ENCODE data around the gene MUC6. TPM values are rescaled to one million over a fixed set of nuclear protein-coding genes. Genes with fewer than 3 reads are reported as not detected.

MUC6 gene
- total and polyA plus RNA-seq, 2 of the 8 experiments (the other 6 are each of a cell fraction or from before 2014, with no cell fraction given), result not detected

DNA sequence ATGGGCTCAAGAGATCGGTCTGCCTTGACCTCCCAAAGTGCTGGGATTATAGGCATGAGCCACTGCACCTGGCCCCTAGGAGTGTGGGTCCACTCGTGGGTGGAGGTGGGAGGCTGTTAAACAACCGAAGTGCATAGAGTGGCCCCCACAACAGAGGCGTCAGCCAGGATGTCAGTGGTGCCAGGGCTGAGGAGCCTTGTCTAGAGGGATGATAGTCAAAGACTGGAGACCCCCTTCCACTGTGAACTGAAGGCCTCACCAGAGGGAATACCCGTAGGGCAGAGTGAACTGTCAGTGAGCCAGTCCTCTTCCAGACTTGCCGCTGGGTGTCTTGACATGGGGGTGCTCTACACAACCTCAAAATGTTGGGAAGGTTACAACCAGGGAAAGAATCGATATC is 72.7 kb downstream of the MUC6 start (continued):
- TF ChIP-seq BRCA1 (IDR thresholded peaks at IDR 0.05; ENCODE audit: low read depth, low read length) (no peak), YY1 (IDR thresholded peaks at IDR 0.05; ENCODE audit: low read depth, low read length) (no peak), EGR1 (IDR thresholded peaks at IDR 0.05; ENCODE audit: borderline replicate concordance, low read depth, low read length) (no peak), MAFK (IDR thresholded peaks at IDR 0.05; ENCODE audit: low read depth, low read length) (no peak), HDAC2 (IDR thresholded peaks at IDR 0.05; ENCODE audit: borderline replicate concordance in 1 of 2, low read depth in 2 of 2, low read length in 2 of 2) (no peak)
- TF ChIP-seq, protein P1, sequence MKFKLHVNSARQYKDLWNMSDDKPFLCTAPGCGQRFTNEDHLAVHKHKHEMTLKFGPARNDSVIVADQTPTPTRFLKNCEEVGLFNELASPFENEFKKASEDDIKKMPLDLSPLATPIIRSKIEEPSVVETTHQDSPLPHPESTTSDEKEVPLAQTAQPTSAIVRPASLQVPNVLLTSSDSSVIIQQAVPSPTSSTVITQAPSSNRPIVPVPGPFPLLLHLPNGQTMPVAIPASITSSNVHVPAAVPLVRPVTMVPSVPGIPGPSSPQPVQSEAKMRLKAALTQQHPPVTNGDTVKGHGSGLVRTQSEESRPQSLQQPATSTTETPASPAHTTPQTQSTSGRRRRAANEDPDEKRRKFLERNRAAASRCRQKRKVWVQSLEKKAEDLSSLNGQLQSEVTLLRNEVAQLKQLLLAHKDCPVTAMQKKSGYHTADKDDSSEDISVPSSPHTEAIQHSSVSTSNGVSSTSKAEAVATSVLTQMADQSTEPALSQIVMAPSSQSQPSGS (IDR thresholded peaks at IDR 0.05; ENCODE audit: low read length), result no peak

Other genes starting within 250 kb of the MUC6 start
- gene CEND1, start 246.6 kb downstream of the MUC6 start, total RNA-seq (2021; fragmentation: NEBNext Ultra II Directional; extraction: Animal tissue kit (Norgen Biotek cat#: 25700)), result 5.0 and 5.7 TPM in 2 replicates
- gene CEND1, start 246.6 kb downstream of the MUC6 start, polyA plus RNA-seq (2011; rRNA removed), result 0.82 and 1.3 TPM in 2 replicates
- 48.0 and 54.3 TPM in 2 replicates for gene SLC25A22, start 238.4 kb downstream of the MUC6 start, total RNA-seq (2021; fragmentation: NEBNext Ultra II Directional; extraction: Animal tissue kit (Norgen Biotek cat#: 25700))
- gene SLC25A22, start 238.4 kb downstream of the MUC6 start, polyA plus RNA-seq (2011; rRNA removed), result 31.5 and 52.0 TPM in 2 replicates
- gene PIDD1, start 231.5 kb downstream of the MUC6 start, total RNA-seq (2021; fragmentation: NEBNext Ultra II Directional; extraction: Animal tissue kit (Norgen Biotek cat#: 25700)), result 18.9 and 24.9 TPM in 2 replicates
- 26.1 and 51.4 TPM in 2 replicates for gene PIDD1, start 231.5 kb downstream of the MUC6 start, polyA plus RNA-seq (2011; rRNA removed)
- gene RPLP2, start 226.8 kb downstream of the MUC6 start, total RNA-seq (2021; fragmentation: NEBNext Ultra II Directional; extraction: Animal tissue kit (Norgen Biotek cat#: 25700)), result 2,084 and 2,106 TPM in 2 replicates
- 1,789 and 2,639 TPM in 2 replicates for gene RPLP2, start 226.8 kb downstream of the MUC6 start, polyA plus RNA-seq (2011; rRNA removed)
- gene PNPLA2, start 217.8 kb downstream of the MUC6 start, total RNA-seq (2021; fragmentation: NEBNext Ultra II Directional; extraction: Animal tissue kit (Norgen Biotek cat#: 25700)), result 62.1 and 62.2 TPM in 2 replicates
- gene PNPLA2, start 217.8 kb downstream of the MUC6 start, polyA plus RNA-seq (2011; rRNA removed), result 30.9 and 63.7 TPM in 2 replicates
- gene CRACR2B, start 208.8 kb downstream of the MUC6 start, total RNA-seq (2021; fragmentation: NEBNext Ultra II Directional; extraction: Animal tissue kit (Norgen Biotek cat#: 25700)), result 26.4 and 29.3 TPM in 2 replicates
- gene CRACR2B, start 208.8 kb downstream of the MUC6 start, polyA plus RNA-seq (2011; rRNA removed), result 18.2 and 34.9 TPM in 2 replicates
- gene CD151, start 203.8 kb downstream of the MUC6 start, total RNA-seq (2021; fragmentation: NEBNext Ultra II Directional; extraction: Animal tissue kit (Norgen Biotek cat#: 25700)), result 93.4 and 101 TPM in 2 replicates
- 212 and 257 TPM in 2 replicates for gene CD151, start 203.8 kb downstream of the MUC6 start, polyA plus RNA-seq (2011; rRNA removed)
- 151 and 167 TPM in 2 replicates for gene POLR2L, start 194.2 kb downstream of the MUC6 start, total RNA-seq (2021; fragmentation: NEBNext Ultra II Directional; extraction: Animal tissue kit (Norgen Biotek cat#: 25700))
- gene POLR2L, start 194.2 kb downstream of the MUC6 start, polyA plus RNA-seq (2011; rRNA removed), result 140 and 142 TPM in 2 replicates
- gene TSPAN4, start 193.9 kb downstream of the MUC6 start, total RNA-seq (2021; fragmentation: NEBNext Ultra II Directional; extraction: Animal tissue kit (Norgen Biotek cat#: 25700)), result 74.1 and 75.8 TPM in 2 replicates
- gene TSPAN4, start 193.9 kb downstream of the MUC6 start, polyA plus RNA-seq (2011; rRNA removed), result 145 and 217 TPM in 2 replicates
- gene CHID1, start 125.9 kb downstream of the MUC6 start, total RNA-seq (2021; fragmentation: NEBNext Ultra II Directional; extraction: Animal tissue kit (Norgen Biotek cat#: 25700)), result 78.9 and 81.2 TPM in 2 replicates
- 88.5 and 114 TPM in 2 replicates for gene CHID1, start 125.9 kb downstream of the MUC6 start, polyA plus RNA-seq (2011; rRNA removed)
- 50.0 and 56.3 TPM in 2 replicates for gene AP2A2, start 110.8 kb downstream of the MUC6 start, total RNA-seq (2021; fragmentation: NEBNext Ultra II Directional; extraction: Animal tissue kit (Norgen Biotek cat#: 25700))
- 65.0 and 70.0 TPM in 2 replicates for gene AP2A2, start 110.8 kb downstream of the MUC6 start, polyA plus RNA-seq (2011; rRNA removed)
- not detected in 2 replicates for gene MUC2, start 38.2 kb upstream of the MUC6 start, total RNA-seq (2021; fragmentation: NEBNext Ultra II Directional; extraction: Animal tissue kit (Norgen Biotek cat#: 25700))
- not detected in 2 replicates for gene MUC2, start 38.2 kb upstream of the MUC6 start, polyA plus RNA-seq (2011; rRNA removed)
- not detected in 2 replicates for gene MUC5AC, start 121.2 kb upstream of the MUC6 start, total RNA-seq (2021; fragmentation: NEBNext Ultra II Directional; extraction: Animal tissue kit (Norgen Biotek cat#: 25700))
- gene MUC5AC, start 121.2 kb upstream of the MUC6 start, polyA plus RNA-seq (2011; rRNA removed), result not detected in 2 replicates
- 0.02 and 0.31 TPM in 2 replicates for gene MUC5B, start 186.3 kb upstream of the MUC6 start, total RNA-seq (2021; fragmentation: NEBNext Ultra II Directional; extraction: Animal tissue kit (Norgen Biotek cat#: 25700))
- gene MUC5B, start 186.3 kb upstream of the MUC6 start, polyA plus RNA-seq (2011; rRNA removed), result 0.03 and 0.44 TPM in 2 replicates

Data from H1 (cell line).